ENCODE measurements around the gene EDNRB.
"Not testable (repeated sequence)": the region's sequence is repeated elsewhere in the genome, so short reads cannot be mapped to it uniquely, and the experiment has no call there.

Gene EDNRB

DNA sequence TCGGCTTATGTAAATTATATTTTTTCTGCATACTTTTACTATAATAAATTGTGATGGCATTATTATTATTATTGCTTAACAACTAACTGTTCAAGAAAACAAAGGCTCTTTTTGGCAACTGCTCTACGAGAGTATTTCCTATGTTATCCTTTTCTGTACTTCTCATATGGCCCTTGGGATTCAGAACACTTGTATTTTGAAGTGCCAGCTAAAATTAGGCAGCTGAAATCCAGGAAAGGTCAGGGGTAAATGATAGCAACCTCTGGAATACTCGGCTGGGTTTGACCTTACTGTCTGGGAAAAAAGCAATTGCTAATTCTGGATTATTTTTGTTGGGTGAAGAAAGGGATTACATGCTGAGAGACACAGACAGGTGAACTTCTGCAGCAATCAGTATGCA is 23.9 kb downstream of the EDNRB start:
- DNase-seq = no peak

GRCh38 chr13:77893066-77893465 is 25.6 kb downstream of the EDNRB start:
- DNase-seq = no peak

GRCh38 chr13:77892491-77892890 is 26.1 kb downstream of the EDNRB start:
- DNase-seq = no peak

- no peak for DNase-seq
Observed at GRCh38 chr13:77891486-77891885, 27.1 kb downstream of the EDNRB start.

- no peak for DNase-seq
Observed at GRCh38 chr13:77891041-77891440, 27.6 kb downstream of the EDNRB start.

DNA sequence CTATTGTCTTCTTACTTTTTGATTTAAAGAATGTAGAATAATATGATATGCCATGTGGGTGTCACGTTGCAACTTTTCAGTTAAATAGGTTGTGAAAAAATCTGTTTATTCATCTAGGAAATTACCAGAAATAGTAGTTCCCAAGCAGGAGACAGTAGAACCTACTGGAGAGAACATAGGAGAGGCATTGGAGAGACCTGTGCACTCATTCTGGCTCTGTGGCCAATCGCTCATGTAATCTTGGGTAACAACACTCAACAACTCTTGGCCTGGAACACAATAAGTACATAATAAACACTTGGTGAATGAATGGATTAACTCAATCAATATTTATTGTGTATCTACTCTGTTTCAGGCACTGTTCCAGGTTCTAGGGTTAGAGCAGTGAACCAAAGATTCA is 35.3 kb downstream of the EDNRB start:
- no peak for DNase-seq

GRCh38 chr13:77878190-77878589 is 40.4 kb downstream of the EDNRB start:
- DNase-seq = no peak

GRCh38 chr13:77876176-77876575 is 42.5 kb downstream of the EDNRB start:
- DNase-seq = no peak

DNA sequence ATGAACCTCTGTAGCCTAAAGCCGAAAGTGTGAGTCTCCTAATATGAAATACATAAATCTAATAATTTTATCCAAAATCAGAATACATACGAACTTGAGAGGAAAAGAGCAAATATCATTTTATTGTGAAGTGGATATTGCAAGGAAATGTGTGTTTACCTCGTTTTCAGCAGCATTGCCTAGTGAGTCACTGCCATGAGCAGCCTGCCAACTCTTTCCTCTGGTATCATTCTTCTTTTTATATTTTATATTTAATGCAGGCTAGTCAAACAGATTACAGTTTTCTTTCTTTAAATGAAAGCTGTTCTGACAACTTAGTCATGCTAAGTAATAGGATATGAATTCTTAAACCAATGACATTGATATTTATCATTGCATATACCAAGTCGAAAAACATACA is 44.2 kb downstream of the EDNRB start:
- no peak for DNase-seq

DNA sequence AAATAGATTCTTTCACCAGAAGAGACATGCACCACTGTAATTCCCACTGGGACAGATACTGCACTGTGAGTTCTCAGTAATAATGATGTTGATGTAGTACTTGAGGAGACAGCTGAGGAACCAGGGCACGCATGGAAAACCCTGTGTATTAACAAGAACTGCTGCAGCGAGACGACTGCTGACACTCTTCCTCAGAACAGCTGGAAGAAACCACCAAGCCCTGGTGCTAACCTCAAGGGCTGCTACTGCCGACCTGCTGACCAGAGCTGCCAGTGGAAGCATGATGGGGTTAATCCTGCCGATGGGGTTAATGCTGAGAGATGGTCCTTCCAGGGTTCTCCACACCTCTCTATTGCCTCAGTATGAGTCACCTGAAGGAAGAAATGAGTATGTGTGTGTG is 45.6 kb downstream of the EDNRB start:
- DNase-seq = no peak

DNA sequence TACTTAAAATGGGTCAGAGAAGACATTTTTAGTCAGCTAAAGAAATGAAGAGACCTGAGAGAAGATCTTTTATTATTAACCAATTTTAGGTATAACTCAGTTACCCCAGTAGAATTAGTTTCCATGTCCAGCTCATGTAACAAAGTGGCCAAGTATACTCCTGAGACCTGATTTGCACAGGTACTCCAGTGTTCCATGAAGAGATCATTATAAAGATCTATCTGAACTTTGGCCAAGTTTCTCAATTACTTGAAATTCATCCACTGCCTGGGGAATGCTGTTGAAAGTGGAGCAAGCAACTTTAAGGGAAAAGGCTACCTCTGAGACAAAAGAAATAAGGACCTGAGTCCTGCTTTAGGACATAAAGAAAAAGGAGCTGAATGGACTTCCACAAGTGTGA is 47.0 kb downstream of the EDNRB start:
- no peak for DNase-seq

DNA sequence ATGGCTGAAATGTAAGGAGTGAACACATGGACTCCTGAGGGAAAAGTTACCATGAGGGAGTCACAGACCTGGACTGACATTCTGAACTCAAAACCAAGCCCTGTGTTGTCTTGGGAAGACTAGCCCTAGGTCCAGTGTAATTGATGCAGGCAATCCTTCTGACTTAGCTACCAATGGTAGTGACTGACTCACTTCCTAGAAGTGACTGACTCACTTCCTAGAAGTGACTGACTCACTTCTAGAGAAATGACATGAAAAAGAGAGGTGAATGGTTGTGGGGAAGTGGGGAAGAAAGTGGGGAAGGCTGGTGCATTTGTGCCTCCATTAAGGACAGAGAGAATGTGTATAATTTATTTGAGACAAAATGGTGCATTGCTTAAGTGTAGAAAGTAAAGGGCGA is 49.9 kb downstream of the EDNRB start:
- DNase-seq = no peak

GRCh38 chr13:77866971-77867370 is 51.7 kb downstream of the EDNRB start:
- no peak for DNase-seq

GRCh38 chr13:77865622-77866021 is 53.0 kb downstream of the EDNRB start:
- no peak for DNase-seq

DNA sequence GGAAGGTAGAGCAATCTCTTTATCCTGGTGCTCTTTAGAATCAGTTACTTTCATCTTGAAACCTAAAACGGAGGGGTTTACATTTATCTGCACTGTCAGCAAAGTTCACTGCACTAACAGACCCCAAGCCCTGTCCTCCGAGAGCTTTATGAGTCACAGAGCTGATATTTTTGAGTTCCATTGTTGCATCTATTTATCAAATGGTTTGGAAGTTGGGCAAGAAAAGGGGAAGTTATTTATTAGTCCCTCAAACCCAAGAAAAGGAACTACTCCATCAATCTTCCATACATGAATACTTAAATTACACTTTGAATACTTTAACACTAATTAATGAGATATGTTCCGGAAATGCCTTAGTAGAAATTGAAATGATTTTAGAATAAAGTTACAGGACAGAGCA is 55.5 kb downstream of the EDNRB start:
- DNase-seq = no peak

DNA sequence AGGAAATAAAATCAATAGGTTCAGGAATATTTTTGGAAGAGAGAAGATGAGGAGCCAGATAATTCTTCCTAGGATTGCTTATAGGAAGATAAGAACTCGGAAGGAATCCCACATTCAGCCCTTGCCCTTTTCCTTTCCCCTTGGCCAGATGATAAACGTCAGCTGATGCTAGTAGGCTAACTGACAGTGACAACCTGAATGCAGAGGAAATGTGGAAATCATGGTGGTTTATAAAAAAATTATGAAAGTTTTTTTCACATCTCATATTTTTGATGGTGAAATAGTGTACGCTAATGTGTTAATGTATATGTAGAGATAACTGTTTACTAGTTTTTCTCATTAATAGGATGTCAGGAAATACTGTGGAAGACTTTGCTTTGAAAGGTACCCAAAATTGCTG is 56.9 kb downstream of the EDNRB start:
- DNase-seq = no peak

DNA sequence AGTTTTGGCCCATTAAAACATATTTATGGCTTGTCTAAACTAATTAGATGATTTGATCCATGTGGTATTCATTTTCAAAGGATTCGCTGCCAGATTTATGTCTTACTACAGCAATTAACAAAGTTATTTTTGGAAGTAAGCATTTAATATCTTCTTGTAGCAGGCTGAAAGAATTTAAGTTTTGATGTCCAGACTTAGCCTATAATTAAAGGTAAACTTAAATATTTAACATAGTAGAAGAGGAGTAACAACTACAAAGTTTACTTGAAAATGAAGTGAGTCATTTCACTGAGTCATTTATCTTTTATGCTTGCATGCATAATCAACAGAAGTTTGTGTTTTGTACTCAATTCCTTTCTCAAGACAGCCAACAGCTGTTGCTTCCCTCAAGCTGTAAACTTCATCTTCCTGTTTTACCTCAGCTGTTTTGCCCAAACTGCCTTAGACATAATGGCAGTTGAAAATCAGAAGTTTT is 58.1 kb downstream of the EDNRB start:
- no peak for DNase-seq

DNA sequence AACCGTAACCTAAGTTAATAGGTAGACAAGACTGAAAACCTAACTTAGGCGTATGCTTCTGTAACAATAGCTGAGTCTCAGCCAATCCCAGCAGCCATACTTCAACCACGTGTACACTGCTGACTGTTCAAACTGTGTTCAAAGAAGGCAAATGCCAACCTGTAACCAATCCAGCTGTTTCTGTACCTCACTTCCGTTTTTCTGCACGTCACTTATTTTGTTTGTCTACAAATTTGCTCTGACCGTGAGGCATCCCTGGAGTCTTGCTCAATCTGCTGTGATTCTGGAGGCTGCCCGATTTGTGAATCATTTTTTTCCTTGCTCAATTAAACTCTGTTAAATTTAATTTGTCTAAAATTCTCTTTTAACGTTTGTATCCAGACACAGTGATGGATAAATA is 59.2 kb downstream of the EDNRB start:
- DNase-seq = no peak

GRCh38 chr13:77857531-77858209 is 61.0 kb downstream of the EDNRB start:
- DNase-seq = no peak

DNA sequence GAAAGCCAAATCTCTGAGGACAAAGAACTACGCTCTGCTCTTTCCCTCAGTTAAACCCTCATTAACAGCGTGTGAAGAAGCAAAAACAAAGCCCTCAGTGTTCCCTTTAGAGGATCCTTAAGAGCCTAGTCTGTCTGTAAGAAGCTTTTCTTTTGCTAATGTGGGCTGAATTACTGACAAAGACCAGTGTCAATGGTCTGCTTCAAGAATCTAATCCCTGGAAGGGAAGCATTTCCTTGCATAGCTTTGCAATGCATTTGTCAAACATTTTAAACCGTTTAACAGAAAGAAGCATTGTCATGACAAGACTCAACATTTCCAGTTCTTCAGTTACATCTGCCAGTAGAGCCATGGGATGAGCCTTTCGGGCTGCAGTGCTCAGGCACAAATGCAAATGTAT is 64.9 kb downstream of the EDNRB start:
- no peak for DNase-seq

GRCh38 chr13:77848050-77848449 is 70.6 kb downstream of the EDNRB start:
- DNase-seq = not testable (repeated sequence)

GRCh38 chr13:77846173-77846572 is 72.5 kb downstream of the EDNRB start:
- no peak for DNase-seq

Data from right hindlimb (tissue), 1 donor.